H1 (cell line): ENCODE data around the gene POU3F1. TPM values are rescaled to one million over a fixed set of nuclear protein-coding genes. Genes with fewer than 3 reads are reported as not detected.
A peak's percentile ranks its signal among the peaks of the same experiment; 100 is the strongest.

Source experiments
- CTCF ChIA-PET: fragments of 300-600 bp; sonication (Branson Sonifier 250); formaldehyde crosslinking; loops from one replicate; lab custom pipeline; 2021; ENCODE audit not compliant: partially characterized antibody; lab: Charles Lee
- POLR2A ChIA-PET: fragments of 300-600 bp; sonication (Branson Sonifier 250); formaldehyde crosslinking; loops from one replicate; lab custom pipeline; 2021; ENCODE audit warnings: inconsistent platforms; ENCODE audit not compliant: partially characterized antibody; lab: Charles Lee
- DNase-seq, 2 experiments: peaks; one replicate each; pipeline versions ENCODE4 v3.0.0 to v3.0.0-alpha.2; 2010 to 2022; ENCODE audit warnings: low spot score in 2 of 2, low read depth in 1 of 2, mixed read lengths in 1 of 2
- FAIRE-seq: peaks from 2 replicates; lab custom pipeline; 2011; peaks lifted over from hg19 to GRCh38; lab: Jason Lieb, UNC
- H2AFZ ChIP-seq: 2 replicates; pipeline ENCODE4 v1.8.1; 2012; ENCODE audit warnings: low read length, inconsistent platforms
- H2AK5ac ChIP-seq: 2 replicates; pipeline ENCODE4 v1.6.1; 2013; ENCODE audit warnings: low read depth, low read length
- H2BK120ac ChIP-seq: replicated peaks from 2 replicates; pipeline ENCODE3; 2013; ENCODE audit warnings: low read depth, low read length, inconsistent platforms
- H2BK12ac ChIP-seq: 2 replicates; pipeline ENCODE4 v1.6.1; 2013; ENCODE audit warnings: low read depth, low read length
- H2BK15ac ChIP-seq: 2 replicates; pipeline ENCODE4 v1.6.1; 2013; ENCODE audit warnings: low read length
- H2BK20ac ChIP-seq: 2 replicates; pipeline ENCODE4 v1.6.1; 2013; ENCODE audit warnings: low read length
- H2BK5ac ChIP-seq: 2 replicates; pipeline ENCODE4 v1.6.1; 2013; ENCODE audit warnings: low read depth, low read length
- H3K14ac ChIP-seq: 2 replicates; pipeline ENCODE4 v1.6.1; 2013; ENCODE audit warnings: inconsistent platforms; ENCODE audit not compliant: insufficient read length
- H3K18ac ChIP-seq: 2 replicates; pipeline ENCODE4 v1.6.1; 2013; ENCODE audit warnings: low read length; ENCODE audit errors: extremely low read depth
- H3K23ac ChIP-seq: 2 replicates; pipeline ENCODE4 v1.6.1; 2013; ENCODE audit warnings: inconsistent platforms; ENCODE audit not compliant: insufficient read length
- H3K23me2 ChIP-seq: 2 replicates; pipeline ENCODE4 v1.6.1; 2013; ENCODE audit warnings: low read depth, low read length
- H3K27ac ChIP-seq: 2 replicates; pipeline ENCODE4 v1.6.1; 2011; ENCODE audit warnings: low read depth, low read length, inconsistent platforms
- H3K27me3 ChIP-seq, 4 experiments: replicated peaks in 1 of 4; 1 replicate in 1 of 4; 2 replicates in 3 of 4; pipeline versions ENCODE4 v1.6.1 to v1.8.1; 2011 to 2013; ENCODE audit warnings: low read length in 3 of 4, mild to moderate bottlenecking in 3 of 4, inconsistent platforms in 2 of 4, mixed read lengths in 2 of 4, moderate library complexity in 1 of 4; ENCODE audit not compliant: control insufficient read depth in 3 of 4, insufficient read depth in 3 of 4; ENCODE audit errors: extremely low read depth in 1 of 4
- H3K36me3 ChIP-seq, 4 experiments: 2 replicates each; pipeline versions ENCODE4 v1.6.1 to v1.8.1; 2011 to 2013; ENCODE audit warnings: mild to moderate bottlenecking in 4 of 4, low read length in 3 of 4, moderate library complexity in 2 of 4, control low read depth in 1 of 4, inconsistent platforms in 1 of 4; ENCODE audit not compliant: insufficient read depth in 4 of 4, control insufficient read depth in 2 of 4
- H3K4ac ChIP-seq: replicated peaks from 2 replicates; pipeline ENCODE3; 2013; ENCODE audit warnings: low read length, low read depth, mixed read lengths, inconsistent platforms; ENCODE audit not compliant: insufficient read length
- H3K4me1 ChIP-seq, 4 experiments: replicated peaks in 1 of 4; 1 replicate in 1 of 4; 2 replicates in 3 of 4; pipeline versions ENCODE4 v1.6.1 to v1.8.1; 2011 to 2013; ENCODE audit warnings: low read length in 3 of 4, inconsistent platforms in 2 of 4, mixed read lengths in 1 of 4; ENCODE audit not compliant: insufficient read depth in 4 of 4, control insufficient read depth in 3 of 4
- H3K4me2 ChIP-seq, 2 experiments: 2 replicates each; pipeline versions ENCODE4 v1.6.1 to v1.8.1; 2011 to 2013; ENCODE audit warnings: low read depth in 2 of 2, low read length in 2 of 2, control low read depth in 1 of 2, inconsistent platforms in 1 of 2, mild to moderate bottlenecking in 1 of 2; ENCODE audit not compliant: insufficient read depth in 1 of 2
- H3K4me3 ChIP-seq, 4 experiments: fragments of 200-600, 300-600 bp in 1 of 4; sonication (generic), shearing (Covaris generic), sonication (Bioruptor Twin) in 1 of 4; 2 replicates each; pipeline versions ENCODE4 v1.5.1 to v1.8.1; 2011 to 2016; ENCODE audit warnings: low read length in 4 of 4, low read depth in 3 of 4, control low read depth in 2 of 4, inconsistent platforms in 2 of 4, mild to moderate bottlenecking in 2 of 4, mixed read lengths in 1 of 4, moderate library complexity in 1 of 4; ENCODE audit not compliant: insufficient read depth in 2 of 4; ENCODE audit errors: extremely low read depth in 1 of 4
- H3K56ac ChIP-seq: replicated peaks from 2 replicates; pipeline ENCODE3; 2013; ENCODE audit warnings: low read depth, mild to moderate bottlenecking, mixed read lengths, low read length, inconsistent platforms; ENCODE audit not compliant: insufficient read length
- H3K79me1 ChIP-seq: 2 replicates; pipeline ENCODE4 v1.6.1; 2013; ENCODE audit warnings: low read depth, low read length, control low read depth
- H3K79me2 ChIP-seq, 2 experiments: 2 replicates each; pipeline versions ENCODE4 v1.6.1 to v1.8.1; 2012 to 2013; ENCODE audit warnings: low read length in 2 of 2, mild to moderate bottlenecking in 2 of 2, inconsistent platforms in 1 of 2; ENCODE audit not compliant: insufficient read depth in 2 of 2, control insufficient read depth in 1 of 2
- H3K9ac ChIP-seq, 4 experiments: replicated peaks in 1 of 4; 1 replicate in 1 of 4; 2 replicates in 3 of 4; pipeline versions ENCODE4 v1.6.1 to v1.8.1; 2011 to 2013; ENCODE audit warnings: low read depth in 3 of 4, low read length in 3 of 4, control low read depth in 2 of 4, mild to moderate bottlenecking in 2 of 4, moderate library complexity in 2 of 4, inconsistent platforms in 1 of 4; ENCODE audit errors: extremely low read depth in 1 of 4
- H3K9me3 ChIP-seq, 2 experiments: 2 replicates each; pipeline versions ENCODE4 v1.6.1 to v1.8.1; 2012 to 2013; ENCODE audit warnings: mild to moderate bottlenecking in 2 of 2, moderate library complexity in 2 of 2, control low read depth in 1 of 2, inconsistent platforms in 1 of 2, low read depth in 1 of 2, low read length in 1 of 2, mixed read lengths in 1 of 2; ENCODE audit not compliant: insufficient read depth in 2 of 2
- H4K20me1 ChIP-seq, 2 experiments: replicated peaks in 1 of 2; 2 replicates each; pipeline versions ENCODE3 to v1.8.1; 2011 to 2013; ENCODE audit warnings: inconsistent platforms in 2 of 2, low read length in 2 of 2, mild to moderate bottlenecking in 1 of 2; ENCODE audit not compliant: insufficient read depth in 2 of 2, control insufficient read depth in 1 of 2
- H4K5ac ChIP-seq: 2 replicates; pipeline ENCODE4 v1.6.1; 2013; ENCODE audit warnings: low read length, low read depth, mixed read lengths, inconsistent platforms; ENCODE audit not compliant: insufficient read length
- H4K8ac ChIP-seq: 2 replicates; pipeline ENCODE4 v1.8.0; 2013; ENCODE audit warnings: mild to moderate bottlenecking, moderate library complexity, low read length, inconsistent platforms; ENCODE audit not compliant: insufficient read depth; ENCODE audit errors: extremely low read depth
- H4K91ac ChIP-seq: replicated peaks from 2 replicates; pipeline ENCODE3; 2013; ENCODE audit warnings: low read length, mixed read lengths, inconsistent platforms; ENCODE audit not compliant: insufficient read length
- ASH2L ChIP-seq: fragments of 200-600, 300-600 bp; sonication (generic); IDR thresholded peaks from one replicate; pipeline ENCODE4 v1.7.1; 2017; ENCODE audit warnings: low read length
- BRCA1 ChIP-seq: IDR thresholded peaks from 2 replicates; pipeline ENCODE4 v1.6.1; 2012; ENCODE audit warnings: low read depth, low read length, improper control_type of control experiment
- CBX5 ChIP-seq: fragments of 300-800, 300-1000 bp; sonication (generic); IDR thresholded peaks from 2 replicates; pipeline ENCODE4 v1.7.1; 2016; ENCODE audit warnings: antibody characterized with exemption, low read length, low read depth
- GABPA ChIP-seq: IDR thresholded peaks from 2 replicates; pipeline ENCODE4 v1.6.1; 2011; ENCODE audit warnings: mild to moderate bottlenecking, low read length, moderate library complexity, borderline replicate concordance; ENCODE audit not compliant: insufficient read depth
- HDAC2 ChIP-seq, 2 experiments: fragments of 300-600 bp in 1 of 2; sonication (generic) in 1 of 2; IDR thresholded peaks; 2 replicates each; pipeline ENCODE4 v1.6.1; 2011 to 2012; ENCODE audit warnings: low read depth in 2 of 2, low read length in 2 of 2, mild to moderate bottlenecking in 2 of 2, moderate library complexity in 2 of 2, borderline replicate concordance in 1 of 2, inconsistent platforms in 1 of 2
- JUN ChIP-seq: IDR thresholded peaks from 2 replicates; pipeline ENCODE4 v1.6.1; 2011; ENCODE audit warnings: low read depth, mild to moderate bottlenecking, improper control_type of control experiment, low read length
- RAD21 ChIP-seq, 2 experiments: IDR thresholded peaks in 1 of 2; conservative IDR thresholded peaks in 1 of 2; 2 replicates each; pipeline ENCODE4 v1.6.1; 2011; ENCODE audit warnings: low read depth in 2 of 2, low read length in 2 of 2, improper control_type of control experiment in 1 of 2, inconsistent platforms in 1 of 2, mild to moderate bottlenecking in 1 of 2, moderate library complexity in 1 of 2
- RBBP5 ChIP-seq: IDR thresholded peaks from 2 replicates; pipeline ENCODE4 v1.7.1; 2012; ENCODE audit warnings: low read depth, mild to moderate bottlenecking, inconsistent platforms, low read length, moderate library complexity, borderline replicate concordance
- SP2 ChIP-seq: IDR thresholded peaks from 2 replicates; pipeline ENCODE4 v1.6.1; 2012; ENCODE audit warnings: mild to moderate bottlenecking, low read length, inconsistent platforms
- SUZ12 ChIP-seq: fragments of 200-600 bp; sonication (generic); IDR thresholded peaks from 2 replicates; pipeline ENCODE4 v1.6.1; 2012; ENCODE audit warnings: mild to moderate bottlenecking, inconsistent platforms, low read length, moderate library complexity, mixed read lengths
- WGBS, 2 experiments: shearing (Covaris generic) in 1 of 2; methylation state at CpG; one replicate each; pipeline versions ENCODE4 v1.1.6 to v1.1.7; 2013 to 2015; ENCODE audit warnings: low lambda C conversion rate in 2 of 2, mixed read lengths in 2 of 2, inconsistent platforms in 1 of 2, low coverage in 1 of 2, missing lambda C conversion rate in 1 of 2; ENCODE audit not compliant: insufficient replicate concordance in 2 of 2, insufficient coverage in 1 of 2, insufficient read length in 1 of 2; ENCODE audit errors: extremely low coverage in 1 of 2, missing lambda C conversion rate in 1 of 2; 5-methylcytosine and 5-hydroxymethylcytosine counted together
- polyA plus RNA-seq, 7 experiments: library from polyadenylated mRNA; depleted of rRNA in 3 of 7; stranded (reverse) in 5 of 7; unstranded in 2 of 7; fragments of >200 nt in 5 of 7; fragments of 200-250 nt in 2 of 7; gene quantifications; 1 replicate in 5 of 7; 2 replicates in 1 of 7; 4 replicates in 1 of 7; pipeline versions ENCODE4 v1.2.1 to v1.2.3, GENCODE V29; 2011 to 2013; ENCODE audit warnings: missing spikeins in 2 of 7, mixed read lengths in 2 of 7
- total RNA-seq: library from RNA; stranded (reverse); fragmentation: NEBNext Ultra II Directional; extraction: Animal tissue kit (Norgen Biotek cat#: 25700); gene quantifications from 2 replicates; pipeline ENCODE4 v1.2.1, GENCODE V29; 2021
- TF ChIP-seq, protein P1 (sequence below): IDR thresholded peaks from 2 replicates; pipeline ENCODE4 v1.6.1; 2012; ENCODE audit warnings: low read length, inconsistent platforms

POU3F1 gene
- total and polyA plus RNA-seq, 2 of the 8 experiments (the other 6 are each of a cell fraction or from before 2014, with no cell fraction given), result 4.2 to 10.8 TPM

DNA sequence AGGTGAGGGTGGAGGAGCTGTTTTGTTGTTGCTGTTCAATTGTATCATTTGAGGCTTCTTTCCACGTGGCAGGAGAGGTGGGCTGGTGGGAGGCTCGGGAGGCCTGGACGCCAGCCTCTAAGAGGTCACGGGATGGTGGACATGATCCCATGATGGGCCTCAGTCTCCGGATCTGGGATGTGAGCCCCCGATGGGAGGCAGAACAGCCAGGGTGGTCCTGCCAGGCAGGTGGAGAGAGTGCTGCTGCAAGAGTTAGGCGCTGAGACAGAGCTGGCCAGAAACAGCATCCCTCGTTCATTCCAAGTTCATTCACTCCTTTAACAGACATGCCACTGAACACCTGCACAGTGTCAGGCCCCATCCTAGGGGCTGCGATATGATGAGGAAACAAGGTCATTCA is 41.1 kb upstream of the POU3F1 start:
- H3K4me2 ChIP-seq, result no peak overlapping the region
- H3K9me3 ChIP-seq, result no peaks in the 10 kb centered on the region
- H4K91ac ChIP-seq, result no peak overlapping the region
- no peak overlapping the region for H4K5ac ChIP-seq
- no peak overlapping the region for H2AK5ac ChIP-seq
- no peaks in the 10 kb centered on the region for H3K36me3 ChIP-seq
- H3K14ac ChIP-seq, result no peak overlapping the region
- ChIA-PET POLR2A (interaction anchor here (1.1 to 1.3 kb wide), 2 partner anchors 13 to 42 kb away, joined by 3 to 4 read pairs; no protein-coding TSS in a partner anchor), CTCF (interaction anchor here (0.7 to 2.8 kb wide), 15 partner anchors 8 to 422 kb away, joined by 3 to 10 read pairs (median 3); no protein-coding TSS in a partner anchor)
- H3K4ac ChIP-seq, result no peak overlapping the region
- H3K27ac ChIP-seq, result no peak overlapping the region
- H3K23ac ChIP-seq, result no peak overlapping the region
- no peak overlapping the region for H2BK120ac ChIP-seq
- H3K56ac ChIP-seq, result no peak overlapping the region
- DNase-seq (no peak), FAIRE-seq (no peak)
- 90% methylated on average over 9 of the region's 9 CpGs; no CpG with 5 or more reads in 1 of the 2 experiments for WGBS, 2 experiments
- H3K9ac ChIP-seq, result no peak overlapping the region
- H3K79me1 ChIP-seq, result no peaks in the 10 kb centered on the region; the same call in 1 of the 2 replicates
- no peaks in the 10 kb centered on the region; a peak in 1 of 7 replicates for H3K27me3 ChIP-seq
- peaks cover 10 to 35% (median 21%) of the 10 kb centered on the region in 4 experiments for H3K4me1 ChIP-seq
- H2AFZ ChIP-seq, result no peak overlapping the region
- H3K18ac ChIP-seq, result no peak overlapping the region
- no peak overlapping the region for H2BK15ac ChIP-seq
- peaks cover 0 to 6% of the 10 kb centered on the region in 2 experiments for H4K20me1 ChIP-seq
- H3K79me2 ChIP-seq, result no peaks in the 10 kb centered on the region; a peak in 1 of 4 replicates
- H2BK5ac ChIP-seq, result peak overlapping the region; percentile 44; the same call in 1 of the 2 replicates
- no peak overlapping the region for H3K4me3 ChIP-seq
- H3K23me2 ChIP-seq, result no peaks in the 10 kb centered on the region
- peak overlapping the region; percentile 60; the same call in 1 of the 2 replicates for H2BK12ac ChIP-seq
- H2BK20ac ChIP-seq, result no peak overlapping the region
- 0 out of 2 replicates have a peak overlapping the region, but pooled peaks have one; percentile 16 for H4K8ac ChIP-seq
- TF ChIP-seq RAD21 (IDR thresholded peaks at IDR 0.05 in 1 of 2, conservative IDR thresholded peaks at IDR 0.05 in 1 of 2; ENCODE audit: low read depth in 2 of 2, low read length in 2 of 2) (no peak), CBX5 (no peak), GABPA (no peak), BRCA1 (no peak), JUN (no peak), RBBP5 (no peak), SUZ12 (no peak), HDAC2 (IDR thresholded peaks at IDR 0.05; ENCODE audit: borderline replicate concordance in 1 of 2, low read depth in 2 of 2, low read length in 2 of 2) (no peak), SP2 (no peak), ASH2L (no peak)
- TF ChIP-seq, protein P1, sequence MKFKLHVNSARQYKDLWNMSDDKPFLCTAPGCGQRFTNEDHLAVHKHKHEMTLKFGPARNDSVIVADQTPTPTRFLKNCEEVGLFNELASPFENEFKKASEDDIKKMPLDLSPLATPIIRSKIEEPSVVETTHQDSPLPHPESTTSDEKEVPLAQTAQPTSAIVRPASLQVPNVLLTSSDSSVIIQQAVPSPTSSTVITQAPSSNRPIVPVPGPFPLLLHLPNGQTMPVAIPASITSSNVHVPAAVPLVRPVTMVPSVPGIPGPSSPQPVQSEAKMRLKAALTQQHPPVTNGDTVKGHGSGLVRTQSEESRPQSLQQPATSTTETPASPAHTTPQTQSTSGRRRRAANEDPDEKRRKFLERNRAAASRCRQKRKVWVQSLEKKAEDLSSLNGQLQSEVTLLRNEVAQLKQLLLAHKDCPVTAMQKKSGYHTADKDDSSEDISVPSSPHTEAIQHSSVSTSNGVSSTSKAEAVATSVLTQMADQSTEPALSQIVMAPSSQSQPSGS, result no peak
